Endodermal cell (in vitro differentiated cells): ENCODE data around the gene PLVAP. TPM values are rescaled to one million over a fixed set of nuclear protein-coding genes. Genes with fewer than 3 reads are reported as not detected.

Source experiments
- DNase-seq: peaks from one replicate; pipeline ENCODE4 v3.0.0-alpha.2; 2017
- H3K27ac ChIP-seq: 2 replicates; pipeline ENCODE4 v1.5.1; 2013; ENCODE audit warnings: mild to moderate bottlenecking, low read depth, low read length, moderate library complexity
- H3K27me3 ChIP-seq: 2 replicates; pipeline ENCODE4 v1.6.1; 2013; ENCODE audit warnings: mild to moderate bottlenecking, low read length, moderate library complexity; ENCODE audit not compliant: insufficient read depth, control insufficient read depth, poor library complexity, severe bottlenecking
- H3K36me3 ChIP-seq: 2 replicates; pipeline ENCODE4 v1.7.0; 2013; ENCODE audit warnings: mild to moderate bottlenecking, low read length, moderate library complexity; ENCODE audit not compliant: control insufficient read depth, insufficient read depth
- H3K4me1 ChIP-seq: one replicate; pipeline ENCODE4 v1.7.0; 2013; ENCODE audit warnings: low read length; ENCODE audit not compliant: control insufficient read depth, insufficient read depth
- H3K4me3 ChIP-seq: 2 replicates; pipeline ENCODE4 v1.5.1; 2013; ENCODE audit warnings: mild to moderate bottlenecking, low read length, moderate library complexity
- H3K9ac ChIP-seq: 2 replicates; pipeline ENCODE4 v1.6.1; 2013; ENCODE audit warnings: mild to moderate bottlenecking, low read length, moderate library complexity; ENCODE audit not compliant: poor library complexity, severe bottlenecking; ENCODE audit errors: extremely low read depth
- H3K9me3 ChIP-seq: 2 replicates; pipeline ENCODE4 v1.6.1; 2013; ENCODE audit warnings: mild to moderate bottlenecking, low read length, moderate library complexity; ENCODE audit not compliant: control insufficient read depth
- H3K27ac Mint-ChIP-seq: 2 replicates; pipeline ENCODE4 v1.8.0; 2020; ENCODE audit warnings: mixed read lengths
- H3K27me3 Mint-ChIP-seq: 2 replicates; pipeline ENCODE4 v1.8.0; 2021; ENCODE audit warnings: mild to moderate bottlenecking, mixed read lengths; ENCODE audit not compliant: insufficient read depth
- H3K36me3 Mint-ChIP-seq: 2 replicates; pipeline ENCODE4 v1.8.0; 2020; ENCODE audit warnings: low read depth, mixed read lengths
- H3K4me1 Mint-ChIP-seq: 2 replicates; pipeline ENCODE4 v1.8.0; 2020; ENCODE audit warnings: mixed read lengths
- H3K4me3 Mint-ChIP-seq: 2 replicates; pipeline ENCODE4 v1.8.0; 2020; ENCODE audit warnings: mild to moderate bottlenecking, moderate library complexity, mixed read lengths
- H3K9me3 Mint-ChIP-seq: 2 replicates; pipeline ENCODE4 v1.8.0; 2020; ENCODE audit warnings: mild to moderate bottlenecking, mixed read lengths
- CTCF ChIP-seq: fragments of 200-600 bp; sonication (generic); conservative IDR thresholded peaks from 2 replicates; pipeline ENCODE4 v1.5.0; 2021; ENCODE audit warnings: antibody characterized with exemption, mild to moderate bottlenecking
- WGBS, 2 experiments: methylation state at CpG; one replicate each; pipeline versions ENCODE4 v1.1.5 to v1.1.7; 2013; ENCODE audit warnings: missing lambda C conversion rate in 2 of 2, mixed read lengths in 1 of 2; ENCODE audit not compliant: insufficient coverage in 1 of 2, insufficient read length in 1 of 2; 5-methylcytosine and 5-hydroxymethylcytosine counted together
- total RNA-seq, 2 donors: library from RNA; stranded (reverse); fragmentation: NEBNext Ultra II Directional in 1 of 2; extraction: Animal tissue kit (Norgen Biotek cat#: 25700) in 1 of 2; gene quantifications; 2 replicates in 1 of 2; 3 replicates in 1 of 2; pipeline ENCODE4 v1.2.1, GENCODE V29; 2021

PLVAP gene
- total RNA-seq, 2 donors from 2014 or later = 0.44 TPM; not detected in 1

- H3K9me3 ChIP-seq = no peaks in the 10 kb centered on the region
- H3K27me3 ChIP-seq = no peaks in the 10 kb centered on the region
- no peak for TF ChIP-seq CTCF
- H3K4me1 Mint-ChIP-seq = no peaks in the 10 kb centered on the region
- WGBS, 2 experiments = 94 to 98% methylated on average over 15 to 32 of the region's 34 CpGs
- peak overlapping the region; percentile 95 for H3K4me3 Mint-ChIP-seq
- DNase-seq = peak; percentile 92
- H3K27ac ChIP-seq = no peak overlapping the region
- no peak overlapping the region for H3K4me3 ChIP-seq
- H3K4me1 ChIP-seq = peaks cover 7% of the 10 kb centered on the region
- H3K36me3 ChIP-seq = peaks cover 8% of the 10 kb centered on the region
- no peak overlapping the region for H3K27ac Mint-ChIP-seq
- peaks cover 1% of the 10 kb centered on the region for H3K27me3 Mint-ChIP-seq
- H3K36me3 Mint-ChIP-seq = peaks cover 15% of the 10 kb centered on the region
- H3K9me3 Mint-ChIP-seq = no peaks in the 10 kb centered on the region
- H3K9ac ChIP-seq = no peak overlapping the region
Measured at GRCh38 chr19:17339088-17339741, 37.9 kb downstream of the PLVAP start.

GRCh38 chr19:17338433-17339078 is 38.6 kb downstream of the PLVAP start:
- WGBS, 2 experiments = 95 to 98% methylated on average over 23 to 30 of the region's 30 CpGs
- H3K27me3 Mint-ChIP-seq = peaks cover 4% of the 10 kb centered on the region
- Histone ChIP-seq H3K4me1 (peaks cover 7% of the 10 kb centered on the region), H3K9ac (no peak overlapping the region), H3K9me3 (no peaks in the 10 kb centered on the region), H3K4me3 (peak overlapping the region; percentile 100), H3K27me3 (no peaks in the 10 kb centered on the region), H3K36me3 (peaks cover 8% of the 10 kb centered on the region), H3K27ac (no peak overlapping the region)
- no peak for TF ChIP-seq CTCF
- no peaks in the 10 kb centered on the region for H3K9me3 Mint-ChIP-seq
- H3K4me3 Mint-ChIP-seq = peak overlapping the region; percentile 95
- H3K4me1 Mint-ChIP-seq = peaks cover 3% of the 10 kb centered on the region
- no peak overlapping the region for H3K27ac Mint-ChIP-seq
- peak; percentile 49 for DNase-seq
- peaks cover 15% of the 10 kb centered on the region for H3K36me3 Mint-ChIP-seq

GRCh38 chr19:17337675-17338432 is 39.3 kb downstream of the PLVAP start:
- no peak for DNase-seq
- H3K4me3 Mint-ChIP-seq = peak overlapping the region; percentile 95
- WGBS, 2 experiments = 9 to 13% methylated on average over 39 to 50 of the region's 50 CpGs
- H3K9ac ChIP-seq = peak overlapping the region; percentile 44
- H3K4me1 Mint-ChIP-seq = peaks cover 3% of the 10 kb centered on the region
- H3K36me3 ChIP-seq = peaks cover 12% of the 10 kb centered on the region
- H3K27me3 ChIP-seq = no peaks in the 10 kb centered on the region
- H3K9me3 Mint-ChIP-seq = no peaks in the 10 kb centered on the region
- no peak for TF ChIP-seq CTCF
- H3K4me3 ChIP-seq = peak overlapping the region; percentile 100
- no peaks in the 10 kb centered on the region for H3K9me3 ChIP-seq
- H3K36me3 Mint-ChIP-seq = peaks cover 20% of the 10 kb centered on the region
- H3K27me3 Mint-ChIP-seq = peaks cover 4% of the 10 kb centered on the region
- peaks cover 7% of the 10 kb centered on the region for H3K4me1 ChIP-seq
- H3K27ac ChIP-seq = no peak overlapping the region
- peak overlapping the region; percentile 99 for H3K27ac Mint-ChIP-seq
